ENCODE data around the gene SLC6A2.

The SLC6A2 gene

DNA sequence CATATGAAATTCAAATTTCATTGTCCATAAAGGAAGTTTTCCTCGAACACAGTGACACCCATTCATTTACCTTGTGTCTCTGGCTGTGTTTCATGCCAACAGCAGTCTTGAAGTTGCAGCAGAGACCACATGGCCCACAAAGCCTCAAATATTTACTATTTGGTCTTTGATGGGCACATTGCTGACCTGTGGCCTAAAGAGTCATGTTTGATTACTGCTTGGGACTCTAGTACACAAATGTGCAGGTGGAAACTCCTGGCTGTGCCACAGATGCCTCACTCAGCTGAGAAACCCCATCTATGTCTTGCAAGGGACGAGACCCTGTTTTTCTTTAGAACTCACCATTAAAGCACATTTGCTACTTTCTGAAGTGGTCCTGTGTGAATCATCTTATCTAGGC lies 76.7 kb downstream of the SLC6A2 start:
- TF ChIP-seq, protein P1, sequence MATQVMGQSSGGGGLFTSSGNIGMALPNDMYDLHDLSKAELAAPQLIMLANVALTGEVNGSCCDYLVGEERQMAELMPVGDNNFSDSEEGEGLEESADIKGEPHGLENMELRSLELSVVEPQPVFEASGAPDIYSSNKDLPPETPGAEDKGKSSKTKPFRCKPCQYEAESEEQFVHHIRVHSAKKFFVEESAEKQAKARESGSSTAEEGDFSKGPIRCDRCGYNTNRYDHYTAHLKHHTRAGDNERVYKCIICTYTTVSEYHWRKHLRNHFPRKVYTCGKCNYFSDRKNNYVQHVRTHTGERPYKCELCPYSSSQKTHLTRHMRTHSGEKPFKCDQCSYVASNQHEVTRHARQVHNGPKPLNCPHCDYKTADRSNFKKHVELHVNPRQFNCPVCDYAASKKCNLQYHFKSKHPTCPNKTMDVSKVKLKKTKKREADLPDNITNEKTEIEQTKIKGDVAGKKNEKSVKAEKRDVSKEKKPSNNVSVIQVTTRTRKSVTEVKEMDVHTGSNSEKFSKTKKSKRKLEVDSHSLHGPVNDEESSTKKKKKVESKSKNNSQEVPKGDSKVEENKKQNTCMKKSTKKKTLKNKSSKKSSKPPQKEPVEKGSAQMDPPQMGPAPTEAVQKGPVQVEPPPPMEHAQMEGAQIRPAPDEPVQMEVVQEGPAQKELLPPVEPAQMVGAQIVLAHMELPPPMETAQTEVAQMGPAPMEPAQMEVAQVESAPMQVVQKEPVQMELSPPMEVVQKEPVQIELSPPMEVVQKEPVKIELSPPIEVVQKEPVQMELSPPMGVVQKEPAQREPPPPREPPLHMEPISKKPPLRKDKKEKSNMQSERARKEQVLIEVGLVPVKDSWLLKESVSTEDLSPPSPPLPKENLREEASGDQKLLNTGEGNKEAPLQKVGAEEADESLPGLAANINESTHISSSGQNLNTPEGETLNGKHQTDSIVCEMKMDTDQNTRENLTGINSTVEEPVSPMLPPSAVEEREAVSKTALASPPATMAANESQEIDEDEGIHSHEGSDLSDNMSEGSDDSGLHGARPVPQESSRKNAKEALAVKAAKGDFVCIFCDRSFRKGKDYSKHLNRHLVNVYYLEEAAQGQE (IDR thresholded peaks at IDR 0.05; ENCODE audit: low read depth), result no peak
- TF ChIP-seq CREB1 (IDR thresholded peaks at IDR 0.05; ENCODE audit: low read depth) (no peak), ZBTB7A (IDR thresholded peaks at IDR 0.05; ENCODE audit: low read depth) (no peak), NFIC (IDR thresholded peaks at IDR 0.05) (no peak), YY1 (IDR thresholded peaks at IDR 0.05; ENCODE audit: low read depth) (no peak), EP300 (IDR thresholded peaks at IDR 0.05; ENCODE audit: borderline replicate concordance) (no peak), CEBPB (IDR thresholded peaks at IDR 0.05) (no peak), RAD21 (IDR thresholded peaks at IDR 0.05; ENCODE audit: low read depth) (no peak), TCF12 (IDR thresholded peaks at IDR 0.05; ENCODE audit: low read depth) (no peak), FOXM1 (IDR thresholded peaks at IDR 0.05; ENCODE audit: borderline replicate concordance, low read depth) (no peak), EGR1 (IDR thresholded peaks at IDR 0.05) (no peak)
- TF ChIP-seq, protein P2, sequence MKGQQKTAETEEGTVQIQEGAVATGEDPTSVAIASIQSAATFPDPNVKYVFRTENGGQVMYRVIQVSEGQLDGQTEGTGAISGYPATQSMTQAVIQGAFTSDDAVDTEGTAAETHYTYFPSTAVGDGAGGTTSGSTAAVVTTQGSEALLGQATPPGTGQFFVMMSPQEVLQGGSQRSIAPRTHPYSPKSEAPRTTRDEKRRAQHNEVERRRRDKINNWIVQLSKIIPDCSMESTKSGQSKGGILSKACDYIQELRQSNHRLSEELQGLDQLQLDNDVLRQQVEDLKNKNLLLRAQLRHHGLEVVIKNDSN (IDR thresholded peaks at IDR 0.05), result no peak
- TF ChIP-seq, protein P3, sequence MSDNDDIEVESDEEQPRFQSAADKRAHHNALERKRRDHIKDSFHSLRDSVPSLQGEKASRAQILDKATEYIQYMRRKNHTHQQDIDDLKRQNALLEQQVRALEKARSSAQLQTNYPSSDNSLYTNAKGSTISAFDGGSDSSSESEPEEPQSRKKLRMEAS (IDR thresholded peaks at IDR 0.05), result no peak

DNA sequence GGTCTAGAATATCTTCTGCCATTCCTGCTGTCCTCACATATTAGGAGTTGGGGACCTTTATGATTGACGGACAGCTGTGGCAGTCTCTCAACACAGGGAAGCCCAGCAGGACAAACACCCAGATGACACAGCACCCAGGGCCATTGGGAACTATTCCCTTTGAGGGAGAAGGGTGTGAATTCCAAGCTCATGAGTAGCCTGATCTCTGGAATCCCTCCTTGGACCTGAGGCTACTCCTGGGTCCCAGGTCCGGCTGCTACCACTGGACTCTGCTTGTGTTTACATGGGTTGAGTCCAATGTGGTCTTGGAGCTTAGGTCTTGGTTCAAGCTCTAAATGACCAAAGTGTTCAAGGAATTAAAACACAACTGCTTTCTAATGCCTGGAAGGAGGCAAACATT lies 78.9 kb downstream of the SLC6A2 start:
- TF ChIP-seq, protein P3 (IDR thresholded peaks at IDR 0.05), result no peak

DNA sequence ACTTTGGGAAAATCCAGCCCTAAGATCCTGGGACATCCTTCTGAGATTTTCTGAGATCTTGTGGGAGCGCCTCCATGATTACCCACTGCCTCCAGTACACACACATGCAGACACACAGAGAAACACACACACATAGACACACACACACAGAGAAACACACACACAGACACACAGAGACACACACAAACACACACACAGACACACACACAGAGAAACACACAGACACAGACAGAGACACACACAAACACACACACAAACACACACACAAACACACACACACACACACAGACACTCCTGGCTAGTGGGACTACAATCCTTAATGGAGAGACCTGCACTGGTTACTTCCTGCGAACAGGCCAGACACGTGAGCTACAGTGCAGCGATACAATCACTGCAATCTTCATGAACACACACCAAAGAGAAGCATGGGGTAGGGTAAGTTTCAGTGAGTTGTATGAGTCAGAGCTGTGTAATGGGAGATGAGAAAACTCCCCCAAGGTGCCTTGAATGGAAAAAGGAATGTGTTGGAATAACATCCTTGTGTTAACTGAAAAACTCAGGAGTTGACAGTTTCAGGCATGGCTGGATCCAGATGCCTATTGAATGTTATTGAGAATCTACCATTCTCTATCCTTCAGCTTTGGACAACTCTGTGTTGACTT lies 79.5 kb downstream of the SLC6A2 start:
- TF ChIP-seq TCF12 (IDR thresholded peaks at IDR 0.05; ENCODE audit: low read depth), result no peak
- no peak for TF ChIP-seq RAD21 (IDR thresholded peaks at IDR 0.05; ENCODE audit: low read depth)
- TF ChIP-seq CREB1 (IDR thresholded peaks at IDR 0.05; ENCODE audit: low read depth), result no peak
- TF ChIP-seq FOXM1 (IDR thresholded peaks at IDR 0.05; ENCODE audit: borderline replicate concordance, low read depth), result no peak

DNA sequence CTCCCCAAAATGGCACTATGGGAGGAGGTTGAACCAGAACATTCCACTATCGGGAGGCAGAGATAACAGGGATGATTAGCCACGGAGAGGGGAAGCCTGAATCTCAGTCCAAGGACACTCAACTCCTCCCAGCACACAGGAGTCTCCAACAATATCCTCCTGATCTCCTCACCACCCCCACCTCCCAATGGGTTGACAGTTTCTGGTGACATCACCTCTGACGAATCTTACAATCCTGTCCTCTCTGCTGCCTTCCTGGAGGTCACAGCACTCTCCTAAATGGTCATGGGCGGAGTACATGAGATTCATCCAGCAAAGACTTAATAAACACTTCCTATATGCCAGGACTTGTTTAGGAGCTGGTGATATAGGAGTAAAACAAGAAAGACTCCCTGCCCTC lies 80.9 kb downstream of the SLC6A2 start:
- TF ChIP-seq TCF12 (IDR thresholded peaks at IDR 0.05; ENCODE audit: low read depth), result no peak
- no peak for TF ChIP-seq ZBTB7A (IDR thresholded peaks at IDR 0.05; ENCODE audit: low read depth)
- TF ChIP-seq, protein P3 (IDR thresholded peaks at IDR 0.05), result no peak
- TF ChIP-seq CREB1 (IDR thresholded peaks at IDR 0.05; ENCODE audit: low read depth), result no peak
- no peak for TF ChIP-seq TEAD4 (IDR thresholded peaks at IDR 0.05)
- TF ChIP-seq, protein P2 (IDR thresholded peaks at IDR 0.05), result no peak
- no peak for TF ChIP-seq RAD21 (IDR thresholded peaks at IDR 0.05; ENCODE audit: low read depth)
- TF ChIP-seq, protein P1 (IDR thresholded peaks at IDR 0.05; ENCODE audit: low read depth), result no peak
- TF ChIP-seq NFIC (IDR thresholded peaks at IDR 0.05), result no peak
- TF ChIP-seq TAF1 (IDR thresholded peaks at IDR 0.05; ENCODE audit: low read depth), result no peak
- no peak for TF ChIP-seq YY1 (IDR thresholded peaks at IDR 0.05; ENCODE audit: low read depth)
- TF ChIP-seq CEBPB (IDR thresholded peaks at IDR 0.05), result no peak
- TF ChIP-seq EGR1 (IDR thresholded peaks at IDR 0.05), result no peak
- no peak for TF ChIP-seq EP300 (IDR thresholded peaks at IDR 0.05; ENCODE audit: borderline replicate concordance)

DNA sequence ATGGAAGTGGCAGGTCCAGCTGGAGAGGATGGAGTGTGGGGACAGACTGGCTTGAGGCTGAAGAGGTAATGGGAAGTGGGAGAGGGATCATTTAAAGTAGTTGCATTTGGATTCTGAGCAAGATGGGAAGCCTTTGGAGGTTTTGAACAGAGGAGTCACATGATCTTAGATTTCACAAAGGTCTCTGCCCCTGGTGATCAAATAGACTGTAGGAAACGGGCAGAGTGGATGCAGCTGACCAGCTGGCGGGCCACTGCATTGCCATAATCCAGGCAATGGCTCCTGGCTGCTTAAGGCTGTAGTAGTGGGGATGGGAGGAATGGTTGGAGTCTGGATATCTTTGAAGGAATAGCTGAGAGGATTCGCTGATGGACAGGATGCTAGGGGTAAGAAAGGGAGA lies 81.5 kb downstream of the SLC6A2 start:
- TF ChIP-seq CEBPB (IDR thresholded peaks at IDR 0.05) (no peak), NFIC (IDR thresholded peaks at IDR 0.05) (no peak), TEAD4 (IDR thresholded peaks at IDR 0.05) (no peak), FOXM1 (IDR thresholded peaks at IDR 0.05; ENCODE audit: borderline replicate concordance, low read depth) (no peak), RAD21 (IDR thresholded peaks at IDR 0.05; ENCODE audit: low read depth) (no peak), ZBTB7A (IDR thresholded peaks at IDR 0.05; ENCODE audit: low read depth) (no peak), EP300 (IDR thresholded peaks at IDR 0.05; ENCODE audit: borderline replicate concordance) (no peak), TAF1 (IDR thresholded peaks at IDR 0.05; ENCODE audit: low read depth) (no peak), YY1 (IDR thresholded peaks at IDR 0.05; ENCODE audit: low read depth) (no peak), TCF12 (IDR thresholded peaks at IDR 0.05; ENCODE audit: low read depth) (no peak), CREB1 (IDR thresholded peaks at IDR 0.05; ENCODE audit: low read depth) (no peak), EGR1 (IDR thresholded peaks at IDR 0.05) (no peak)
- TF ChIP-seq, protein P1 (IDR thresholded peaks at IDR 0.05; ENCODE audit: low read depth), result no peak
- TF ChIP-seq, protein P3 (IDR thresholded peaks at IDR 0.05), result no peak
- TF ChIP-seq, protein P2 (IDR thresholded peaks at IDR 0.05), result no peak
